Stomach (tissue), 4 donors: ENCODE results near the gene CACNA1H.

ENCODE experiments used
- CTCF ChIP-seq, 7 experiments: fragments of 450-650 bp in 4 of 7; fragments of 200-600 bp in 3 of 7; sonication (generic) in 3 of 7; IDR thresholded peaks; one replicate each; pipeline ENCODE4 v1.5.1; 2016 to 2019; ENCODE audit warnings: antibody characterized with exemption in 7 of 7, control low read depth in 2 of 7, mild to moderate bottlenecking in 1 of 7
- POLR2A ChIP-seq, 4 donors: fragments of 450-650 bp; IDR thresholded peaks; one replicate each; pipeline ENCODE4 v1.6.1; 2016; ENCODE audit warnings: antibody characterized with exemption in 4 of 4, control low read depth in 2 of 4, mild to moderate bottlenecking in 1 of 4, moderate library complexity in 1 of 4

DNA sequence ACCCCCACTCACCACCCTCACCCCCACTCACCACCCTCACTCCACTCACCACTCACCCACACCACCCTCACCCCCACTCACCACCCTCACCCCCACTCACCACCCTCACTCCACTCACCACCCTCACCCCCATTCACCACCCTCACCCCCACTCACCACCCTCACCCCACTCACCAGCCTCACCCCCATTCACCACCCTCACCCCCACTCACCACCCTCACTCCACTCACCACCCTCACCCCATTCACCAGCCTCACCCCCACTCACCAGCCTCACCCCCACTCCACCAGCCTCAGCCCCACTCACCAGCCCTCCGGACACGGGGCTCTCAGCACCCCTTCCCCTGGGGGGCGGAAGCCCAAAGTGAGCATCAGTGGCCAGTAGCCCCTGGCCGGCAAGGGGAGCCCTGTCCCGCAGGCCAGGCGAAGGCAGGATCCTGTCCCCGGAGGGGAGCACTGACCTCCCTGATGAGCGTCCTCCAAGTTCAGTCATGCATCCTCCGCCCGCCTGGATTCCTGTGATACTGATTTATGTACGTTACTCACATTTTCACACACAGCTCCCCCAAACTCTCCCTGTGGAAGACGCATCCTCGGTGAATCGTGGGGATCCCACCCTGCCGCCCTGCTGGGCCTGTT is 38.9 kb upstream of the CACNA1H start:
- TF ChIP-seq CTCF (IDR thresholded peaks at IDR 0.05) (no peak), POLR2A (IDR thresholded peaks at IDR 0.05) (no peak)
